IMR-90 (cell line): ENCODE measurements around the gene NTSR1. TPM values are rescaled to one million over a fixed set of nuclear protein-coding genes. Genes with fewer than 3 reads are reported as not detected.

Experiments used
- ATAC-seq: fragments of 200-7000 bp; cut with Tn5 transposase; 2 replicates; pipeline ENCODE4 v1.9.1; 2020; ENCODE audit warnings: low read depth, mild to moderate bottlenecking, moderate library complexity
- BruUV-seq: library from RNA; stranded (reverse); fragments of 400-500 nt; replicated peaks from 2 replicates; lab custom pipeline; 2021; lab: Mats Ljungman, UMichigan
- CTCF ChIA-PET: fragments of 300-600 bp; formaldehyde crosslinking; extraction: SDS; loops from one replicate; lab custom pipeline; 2021; ENCODE audit warnings: antibody characterized with exemption; lab: Yijun Ruan, JAX
- POLR2A ChIA-PET: fragments of 300-600 bp; sonication (Branson Sonifier 250); formaldehyde crosslinking; loops from one replicate; lab custom pipeline; 2022; ENCODE audit warnings: antibody characterized with exemption; ENCODE audit not compliant: unreplicated experiment; lab: Charles Lee
- DNase-seq: peaks from one replicate; pipeline ENCODE4 v3.0.0; 2013
- H2AFZ ChIP-seq: replicated peaks from 2 replicates; pipeline ENCODE3; 2013; ENCODE audit warnings: low read length, mild to moderate bottlenecking; ENCODE audit not compliant: poor library complexity
- H2AK5ac ChIP-seq: 2 replicates; pipeline ENCODE4 v1.6.1; 2013; ENCODE audit warnings: low read depth, low read length, inconsistent platforms
- H2AK9ac ChIP-seq: replicated peaks from 2 replicates; pipeline ENCODE3; 2013; ENCODE audit warnings: mild to moderate bottlenecking, low read depth, low read length, moderate library complexity; ENCODE audit not compliant: poor library complexity
- H2BK120ac ChIP-seq: 2 replicates; pipeline ENCODE4 v1.6.1; 2013; ENCODE audit warnings: low read depth, low read length, inconsistent platforms
- H2BK15ac ChIP-seq: 3 replicates; pipeline ENCODE4 v1.6.1; 2013; ENCODE audit warnings: low read depth, low read length, inconsistent platforms
- H2BK20ac ChIP-seq: 2 replicates; pipeline ENCODE4 v1.6.1; 2013; ENCODE audit warnings: low read depth, mild to moderate bottlenecking, inconsistent platforms, low read length, moderate library complexity
- H2BK5ac ChIP-seq: 2 replicates; pipeline ENCODE4 v1.6.1; 2013; ENCODE audit warnings: mild to moderate bottlenecking, low read depth, low read length, inconsistent platforms; ENCODE audit not compliant: poor library complexity, severe bottlenecking
- H3K14ac ChIP-seq: replicated peaks from 2 replicates; pipeline ENCODE4 v1.6.1; 2013; ENCODE audit warnings: low read depth, low read length, inconsistent platforms
- H3K18ac ChIP-seq: 2 replicates; pipeline ENCODE4 v1.6.1; 2013; ENCODE audit warnings: low read depth, low read length, control low read depth
- H3K23ac ChIP-seq: 2 replicates; pipeline ENCODE4 v1.6.1; 2013; ENCODE audit warnings: low read depth, low read length, inconsistent platforms
- H3K27ac ChIP-seq: 2 replicates; pipeline ENCODE4 v1.5.1; 2013; ENCODE audit warnings: mild to moderate bottlenecking, control low read depth, low read length; ENCODE audit not compliant: insufficient read depth
- H3K27me3 ChIP-seq: 2 replicates; pipeline ENCODE4 v1.6.1; 2013; ENCODE audit warnings: low read length; ENCODE audit not compliant: control insufficient read depth, insufficient read depth
- H3K36me3 ChIP-seq: 2 replicates; pipeline ENCODE4 v1.6.1; 2013; ENCODE audit warnings: low read length, mixed read lengths; ENCODE audit not compliant: control insufficient read depth, insufficient read depth
- H3K4ac ChIP-seq: 2 replicates; pipeline ENCODE4 v1.6.1; 2013; ENCODE audit warnings: low read depth, low read length, inconsistent platforms
- H3K4me1 ChIP-seq: 2 replicates; pipeline ENCODE4 v1.6.1; 2013; ENCODE audit warnings: low read length, mixed read lengths; ENCODE audit not compliant: control insufficient read depth, insufficient read depth
- H3K4me2 ChIP-seq: 2 replicates; pipeline ENCODE4 v1.6.1; 2013; ENCODE audit warnings: low read depth, mild to moderate bottlenecking, control low read depth, low read length, moderate library complexity
- H3K4me3 ChIP-seq: 2 replicates; pipeline ENCODE4 v1.5.1; 2013; ENCODE audit warnings: low read depth, mild to moderate bottlenecking, control low read depth, low read length, moderate library complexity; ENCODE audit not compliant: insufficient read depth
- H3K56ac ChIP-seq: 2 replicates; pipeline ENCODE4 v1.6.1; 2013; ENCODE audit warnings: low read length, inconsistent platforms; ENCODE audit not compliant: insufficient read depth; ENCODE audit errors: extremely low read depth
- H3K79me1 ChIP-seq, 2 experiments: 2 replicates each; pipeline ENCODE4 v1.6.1; 2013; ENCODE audit warnings: low read length in 2 of 2, inconsistent platforms in 1 of 2, low read depth in 1 of 2
- H3K9ac ChIP-seq: 2 replicates; pipeline ENCODE4 v1.6.1; 2013; ENCODE audit warnings: low read depth, low read length, control low read depth
- H3K9me1 ChIP-seq: 2 replicates; pipeline ENCODE4 v1.6.1; 2013; ENCODE audit warnings: low read length, inconsistent platforms; ENCODE audit not compliant: insufficient read depth
- H3K9me3 ChIP-seq: 2 replicates; pipeline ENCODE4 v1.6.1; 2013; ENCODE audit warnings: low read length; ENCODE audit not compliant: control insufficient read depth, insufficient read depth
- H4K20me1 ChIP-seq: 2 replicates; pipeline ENCODE4 v1.6.1; 2013; ENCODE audit warnings: low read length, inconsistent platforms; ENCODE audit not compliant: insufficient read depth
- H4K5ac ChIP-seq: 2 replicates; pipeline ENCODE4 v1.6.1; 2013; ENCODE audit warnings: mild to moderate bottlenecking, low read depth, low read length, control low read depth
- H4K8ac ChIP-seq, 2 experiments: 2 replicates each; pipeline ENCODE4 v1.6.1; 2013; ENCODE audit warnings: low read depth in 2 of 2, low read length in 2 of 2, control low read depth in 1 of 2, inconsistent platforms in 1 of 2
- H4K91ac ChIP-seq: 2 replicates; pipeline ENCODE4 v1.6.1; 2013; ENCODE audit warnings: low read depth, low read length, inconsistent platforms; ENCODE audit not compliant: insufficient read depth
- CEBPB ChIP-seq: IDR thresholded peaks from 2 replicates; pipeline ENCODE4 v1.6.1; 2012; ENCODE audit warnings: low read depth, low read length, improper control_type of control experiment
- FOS ChIP-seq: fragments of 150-350 bp; IDR thresholded peaks from 2 replicates; pipeline ENCODE4 v1.6.1; 2016; ENCODE audit warnings: low read depth, low read length
- MAFK ChIP-seq: IDR thresholded peaks from 2 replicates; pipeline ENCODE4 v1.6.1; 2012; ENCODE audit warnings: low read depth, low read length, improper control_type of control experiment
- MXI1 ChIP-seq: IDR thresholded peaks from 2 replicates; pipeline ENCODE4 v1.6.1; 2012; ENCODE audit warnings: low read depth, mild to moderate bottlenecking, low read length, moderate library complexity, borderline replicate concordance
- RCOR1 ChIP-seq: IDR thresholded peaks from 2 replicates; pipeline ENCODE4 v1.6.1; 2012; ENCODE audit warnings: mild to moderate bottlenecking, low read length, improper control_type of control experiment; ENCODE audit not compliant: insufficient replicate concordance
- RFX5 ChIP-seq: IDR thresholded peaks from 2 replicates; pipeline ENCODE4 v1.8.0; 2012; ENCODE audit warnings: low read depth, mild to moderate bottlenecking, low read length, moderate library complexity
- WGBS, 2 experiments: methylation state at CpG; one replicate each; pipeline versions ENCODE4 v1.1.5 to v1.1.7; 2013; ENCODE audit warnings: missing lambda C conversion rate in 2 of 2; ENCODE audit not compliant: insufficient read length in 1 of 2; ENCODE audit errors: extremely low coverage in 2 of 2; 5-methylcytosine and 5-hydroxymethylcytosine counted together
- dilution Hi-C: fragments of 300-500 bp; cut with HindIII; formaldehyde crosslinking; loops from one replicate; pipeline ENCODE4 v1.14.3; 2018; ENCODE audit warnings: low sequenced_read_pairs; ENCODE audit not compliant: unreplicated experiment
- in situ Hi-C: fragments of 300-500 bp; cut with MboI; formaldehyde crosslinking; loops from 3 replicates; pipeline ENCODE4 v1.14.3; 2019; ENCODE audit warnings: low sequenced_read_pairs, inconsistent platforms, mixed read lengths
- intact Hi-C: fragments of 100-400 bp; cut with micrococcal nuclease; formaldehyde crosslinking; loops from 2 replicates; pipeline ENCODE4 v1.10.0; 2022
- polyA plus RNA-seq, 3 experiments: library from polyadenylated mRNA; depleted of rRNA; stranded (reverse); fragments of >200 nt; gene quantifications; 2 replicates each; pipeline ENCODE4 v1.2.3, GENCODE V29; 2012; ENCODE audit warnings: low replicate concordance in 1 of 3
- total RNA-seq: library from RNA; depleted of rRNA; stranded (reverse); fragments of >200 nt; gene quantifications from 2 replicates; pipeline ENCODE4 v1.2.3, GENCODE V29; 2012

NTSR1 gene
- total and polyA plus RNA-seq, 2 of the 4 experiments (the other 2 are of a cell fraction), result 0.54 to 1.8 TPM

DNA sequence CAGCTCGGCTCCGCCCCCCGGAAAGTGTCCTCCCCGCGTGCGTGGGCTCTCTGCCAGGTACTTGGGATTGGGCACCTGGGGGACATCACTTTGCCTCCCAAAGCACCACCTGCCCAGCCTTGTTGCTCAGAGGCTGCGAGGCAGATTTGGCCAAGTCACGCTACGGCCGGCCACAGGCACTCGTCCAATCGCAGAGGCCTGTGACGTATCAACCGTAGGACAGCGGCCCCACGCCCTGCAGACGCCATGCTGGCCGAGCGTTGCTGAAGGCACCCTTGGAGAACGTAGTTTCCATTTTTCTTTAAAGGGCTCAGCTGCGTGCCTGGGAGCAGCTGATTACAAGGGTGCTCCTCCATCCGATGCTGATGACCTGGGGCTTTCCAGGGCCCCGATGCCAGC is 3.1 kb downstream of the NTSR1 start:
- no peak overlapping the region for H2BK15ac ChIP-seq
- no peak overlapping the region for H2AK9ac ChIP-seq
- H3K4me2 ChIP-seq, result no peak overlapping the region
- no peak overlapping the region for H3K14ac ChIP-seq
- BruUV-seq, result no TSS peak
- no peak overlapping the region for H2BK5ac ChIP-seq
- H3K27me3 ChIP-seq, result peaks cover 33% of the 10 kb centered on the region; the same call in 1 of the 2 replicates
- no peak overlapping the region for H2BK120ac ChIP-seq
- H4K91ac ChIP-seq, result no peak overlapping the region
- TF ChIP-seq FOS (no peak), RFX5 (no peak), CEBPB (no peak), RCOR1 (no peak), MAFK (no peak), MXI1 (no peak)
- H3K56ac ChIP-seq, result no peak overlapping the region
- ChIA-PET POLR2A (no interaction called here), CTCF (no interaction called here)
- no peak overlapping the region for H2BK20ac ChIP-seq
- intact Hi-C loops, result no loop called here
- no peak for ATAC-seq
- H3K9me3 ChIP-seq, result 0 out of 2 replicates have a peak, but pooled peaks cover 1% of the 10 kb centered on the region
- H3K4me3 ChIP-seq, result no peak overlapping the region
- H4K20me1 ChIP-seq, result peaks cover 4% of the 10 kb centered on the region; the same call in 1 of the 2 replicates
- no peak overlapping the region for H3K4ac ChIP-seq
- H2AFZ ChIP-seq, result peak overlapping the region; percentile 41
- H3K27ac ChIP-seq, result no peak overlapping the region
- H3K36me3 ChIP-seq, result no peaks in the 10 kb centered on the region
- H4K8ac ChIP-seq, result no peak overlapping the region
- H4K5ac ChIP-seq, result no peak overlapping the region
- H2AK5ac ChIP-seq, result no peak overlapping the region; the same call in 1 of the 2 replicates
- 62% methylated on average over 20 of the region's 23 CpGs; no CpG with 5 or more reads in 1 of the 2 experiments for WGBS, 2 experiments
- no peak for DNase-seq
- no peaks in the 10 kb centered on the region for H3K9me1 ChIP-seq
- no peak overlapping the region for H3K9ac ChIP-seq
- dilution Hi-C loops, result no loop called here
- H3K18ac ChIP-seq, result no peak overlapping the region
- H3K4me1 ChIP-seq, result peaks cover 3% of the 10 kb centered on the region; the same call in 1 of the 2 replicates
- H3K79me1 ChIP-seq, result no peaks in the 10 kb centered on the region
- no peak overlapping the region for H3K23ac ChIP-seq
- in situ Hi-C loops, result no loop called here
